Hepatocyte (in vitro differentiated cells): ENCODE data around the gene MED13L.

Experiments used
- CTCF ChIP-seq: fragments of 200-600 bp; sonication (generic); IDR thresholded peaks from 2 replicates; pipeline ENCODE4 v1.5.1; 2016; ENCODE audit warnings: antibody characterized with exemption, mild to moderate bottlenecking; ENCODE audit not compliant: poor library complexity
- EZH2 ChIP-seq: fragments of 200-600 bp; sonication (generic); IDR thresholded peaks from 2 replicates; pipeline ENCODE4 v1.6.1; 2016; ENCODE audit warnings: antibody characterized with exemption, mild to moderate bottlenecking, borderline replicate concordance
- EZH2phosphoT487 ChIP-seq: fragments of 200-600 bp; sonication (generic); IDR thresholded peaks from one replicate; pipeline ENCODE4 v1.6.1; 2018; ENCODE audit warnings: antibody characterized with exemption, mild to moderate bottlenecking, low read depth, moderate library complexity; ENCODE audit not compliant: unreplicated experiment, severe bottlenecking

- no peak for TF ChIP-seq CTCF
- no peak for TF ChIP-seq EZH2phosphoT487
- TF ChIP-seq EZH2, result no peak
These were observed 340.2 kb downstream of the MED13L start for GRCh38 chr12:115936997-115937916.
